H9 (cell line): ENCODE results near the gene NUP214. TPM values are rescaled to one million over a fixed set of nuclear protein-coding genes. Genes with fewer than 3 reads are reported as not detected.

Source experiments
- DNase-seq: peaks from one replicate; pipeline ENCODE4 v3.0.0-alpha.2; 2017
- H2AFZ ChIP-seq: one replicate; pipeline ENCODE4 v1.6.1; 2013; ENCODE audit warnings: mild to moderate bottlenecking, low read length, control low read depth, moderate library complexity
- H2AK5ac ChIP-seq: 2 replicates; pipeline ENCODE4 v1.6.1; 2013; ENCODE audit warnings: low read length, control low read depth, mixed read lengths; ENCODE audit not compliant: insufficient read length
- H2BK120ac ChIP-seq: one replicate; pipeline ENCODE4 v1.6.1; 2013; ENCODE audit warnings: low read depth, mild to moderate bottlenecking, low read length, control low read depth, inconsistent platforms; ENCODE audit not compliant: poor library complexity, severe bottlenecking
- H2BK12ac ChIP-seq: 2 replicates; pipeline ENCODE4 v1.6.1; 2013; ENCODE audit warnings: low read length, control low read depth, mixed read lengths, low read depth; ENCODE audit not compliant: insufficient read length
- H2BK15ac ChIP-seq: 2 replicates; pipeline ENCODE4 v1.6.1; 2013; ENCODE audit warnings: low read depth, low read length, control low read depth
- H2BK20ac ChIP-seq: one replicate; pipeline ENCODE4 v1.6.1; 2013; ENCODE audit warnings: low read depth, mild to moderate bottlenecking, low read length, control low read depth, inconsistent platforms; ENCODE audit not compliant: poor library complexity, severe bottlenecking
- H2BK5ac ChIP-seq: 2 replicates; pipeline ENCODE4 v1.6.1; 2013; ENCODE audit warnings: low read length, control low read depth, mixed read lengths; ENCODE audit not compliant: insufficient read length
- H3K14ac ChIP-seq: 2 replicates; pipeline ENCODE4 v1.6.1; 2013; ENCODE audit warnings: low read length, control low read depth; ENCODE audit not compliant: insufficient read depth
- H3K18ac ChIP-seq: 2 replicates; pipeline ENCODE4 v1.6.1; 2013; ENCODE audit warnings: low read depth, mild to moderate bottlenecking, mixed read lengths, low read length, control low read depth; ENCODE audit not compliant: insufficient read length
- H3K23ac ChIP-seq: 2 replicates; pipeline ENCODE4 v1.6.1; 2013; ENCODE audit warnings: low read length, control low read depth, mixed read lengths, low read depth; ENCODE audit not compliant: insufficient read length
- H3K23me2 ChIP-seq: 2 replicates; pipeline ENCODE4 v1.6.1; 2013; ENCODE audit warnings: low read depth, mild to moderate bottlenecking, mixed read lengths, low read length, control low read depth; ENCODE audit not compliant: insufficient read length, poor library complexity, severe bottlenecking
- H3K27ac ChIP-seq: 2 replicates; pipeline ENCODE4 v1.5.1; 2013; ENCODE audit warnings: low read length, control low read depth, mixed read lengths, low read depth; ENCODE audit not compliant: insufficient read length
- H3K27me3 ChIP-seq: 2 replicates; pipeline ENCODE4 v1.6.1; 2013; ENCODE audit warnings: low read length, control low read depth, inconsistent platforms; ENCODE audit not compliant: insufficient read depth
- H3K4ac ChIP-seq: 2 replicates; pipeline ENCODE4 v1.6.1; 2013; ENCODE audit warnings: low read depth, mild to moderate bottlenecking, control low read depth, inconsistent platforms, low read length, moderate library complexity
- H3K4me1 ChIP-seq: 2 replicates; pipeline ENCODE4 v1.6.1; 2013; ENCODE audit warnings: low read length, control low read depth, inconsistent platforms; ENCODE audit not compliant: insufficient read depth
- H3K4me2 ChIP-seq: 2 replicates; pipeline ENCODE4 v1.6.1; 2013; ENCODE audit warnings: low read length, control low read depth, mixed read lengths; ENCODE audit not compliant: insufficient read length, insufficient read depth
- H3K56ac ChIP-seq: 2 replicates; pipeline ENCODE4 v1.6.1; 2013; ENCODE audit warnings: low read depth, mild to moderate bottlenecking, mixed read lengths, low read length, control low read depth; ENCODE audit not compliant: insufficient read length
- H3K79me1 ChIP-seq: 2 replicates; pipeline ENCODE4 v1.6.1; 2013; ENCODE audit warnings: low read depth, mild to moderate bottlenecking, moderate library complexity, low read length, control low read depth, inconsistent platforms; ENCODE audit not compliant: insufficient read depth, poor library complexity, severe bottlenecking
- H3K79me2 ChIP-seq: 2 replicates; pipeline ENCODE4 v1.6.1; 2013; ENCODE audit warnings: low read length, control low read depth, inconsistent platforms; ENCODE audit not compliant: insufficient read depth
- H3K9ac ChIP-seq: 2 replicates; pipeline ENCODE4 v1.6.1; 2013; ENCODE audit warnings: low read length, control low read depth, mixed read lengths; ENCODE audit not compliant: insufficient read length; ENCODE audit errors: extremely low read depth
- H3K9me3 ChIP-seq: one replicate; pipeline ENCODE4 v1.6.1; 2013; ENCODE audit warnings: low read depth, low read length, inconsistent platforms; ENCODE audit not compliant: control insufficient read depth
- H3T11ph ChIP-seq: one replicate; pipeline ENCODE4 v1.6.1; 2013; ENCODE audit warnings: mild to moderate bottlenecking, low read length, control low read depth, inconsistent platforms
- H4K20me1 ChIP-seq: one replicate; pipeline ENCODE4 v1.6.1; 2013; ENCODE audit not compliant: control insufficient read depth, insufficient read length, insufficient read depth
- H4K5ac ChIP-seq: 2 replicates; pipeline ENCODE4 v1.6.1; 2013; ENCODE audit warnings: low read depth, mild to moderate bottlenecking, mixed read lengths, low read length, control low read depth; ENCODE audit not compliant: insufficient read length
- H4K8ac ChIP-seq: replicated peaks from 2 replicates; pipeline ENCODE4 v1.6.1; 2013; ENCODE audit warnings: low read length, control low read depth, mixed read lengths, low read depth; ENCODE audit not compliant: insufficient read length
- H4K91ac ChIP-seq: 2 replicates; pipeline ENCODE4 v1.6.1; 2013; ENCODE audit warnings: low read depth, mild to moderate bottlenecking, moderate library complexity, mixed read lengths, low read length, control low read depth; ENCODE audit not compliant: insufficient read length
- H3K27ac Mint-ChIP-seq, 3 experiments: 2 replicates in 2 of 3; 3 replicates in 1 of 3; pipeline ENCODE4 v1.8.0; 2020 to 2021; ENCODE audit warnings: mixed read lengths in 3 of 3, mild to moderate bottlenecking in 1 of 3, moderate library complexity in 1 of 3
- H3K27me3 Mint-ChIP-seq: 2 replicates; pipeline ENCODE4 v1.8.0; 2021; ENCODE audit warnings: low read depth, mild to moderate bottlenecking, moderate library complexity, mixed read lengths
- H3K36me3 Mint-ChIP-seq, 3 experiments: 2 replicates in 2 of 3; 3 replicates in 1 of 3; pipeline ENCODE4 v1.8.0; 2020 to 2021; ENCODE audit warnings: low read depth in 3 of 3, mixed read lengths in 3 of 3; ENCODE audit not compliant: insufficient read depth in 1 of 3
- H3K4me1 Mint-ChIP-seq, 2 experiments: 2 replicates each; pipeline ENCODE4 v1.8.0; 2020; ENCODE audit warnings: mixed read lengths in 2 of 2
- H3K4me3 Mint-ChIP-seq, 2 experiments: 2 replicates in 1 of 2; 3 replicates in 1 of 2; pipeline ENCODE4 v1.8.0; 2020 to 2021; ENCODE audit warnings: mild to moderate bottlenecking in 2 of 2, mixed read lengths in 2 of 2, moderate library complexity in 1 of 2
- H3K9me3 Mint-ChIP-seq, 2 experiments: 2 replicates in 1 of 2; 3 replicates in 1 of 2; pipeline ENCODE4 v1.8.0; 2020; ENCODE audit warnings: mild to moderate bottlenecking in 2 of 2, mixed read lengths in 2 of 2, moderate library complexity in 1 of 2
- CTCF ChIP-seq: fragments of 200-600 bp; sonication (generic); conservative IDR thresholded peaks from 3 replicates; pipeline ENCODE4 v1.8.0; 2021; ENCODE audit warnings: antibody characterized with exemption, mild to moderate bottlenecking
- total RNA-seq: library from RNA; stranded (reverse); gene quantifications from 2 replicates; pipeline ENCODE4 v1.2.1, GENCODE V29; 2021

NUP214 gene
- total RNA-seq, 1 experiment from 2014 or later = 53.8 TPM

- no peak for TF ChIP-seq CTCF
- Mint-ChIP-seq H3K27ac (no peak overlapping the region), H3K4me3 (no peak overlapping the region), H3K36me3 (peaks cover 7 to 55% (median 32%) of the 10 kb centered on the region in 3 experiments; a peak in 6 of 7 replicates), H3K9me3 (no peaks in the 10 kb centered on the region), H3K27me3 (no peaks in the 10 kb centered on the region), H3K4me1 (no peaks in the 10 kb centered on the region)
- no peak overlapping the region for H2AFZ ChIP-seq
- no peak overlapping the region for H3T11ph ChIP-seq
- no peaks in the 10 kb centered on the region for H3K79me2 ChIP-seq
- no peak overlapping the region for H4K5ac ChIP-seq
- no peak overlapping the region for H3K14ac ChIP-seq
- H4K91ac ChIP-seq = no peak overlapping the region
- H3K4ac ChIP-seq = no peak overlapping the region
- H4K20me1 ChIP-seq = no peaks in the 10 kb centered on the region
- H4K8ac ChIP-seq = no peak overlapping the region
- no peaks in the 10 kb centered on the region for H3K79me1 ChIP-seq
- no peak overlapping the region for H3K23ac ChIP-seq
- no peak overlapping the region for H3K18ac ChIP-seq
- no peak for DNase-seq
- no peak overlapping the region for H2BK20ac ChIP-seq
- no peak overlapping the region for H3K56ac ChIP-seq
- H2BK120ac ChIP-seq = no peak overlapping the region
- no peak overlapping the region for H2BK15ac ChIP-seq
- no peak overlapping the region for H3K27ac ChIP-seq
- no peak overlapping the region for H3K9ac ChIP-seq
- no peaks in the 10 kb centered on the region for H3K4me1 ChIP-seq
- H3K9me3 ChIP-seq = no peaks in the 10 kb centered on the region
- no peaks in the 10 kb centered on the region for H3K23me2 ChIP-seq
- no peak overlapping the region for H2AK5ac ChIP-seq
- no peak overlapping the region for H3K4me2 ChIP-seq
- no peaks in the 10 kb centered on the region for H3K27me3 ChIP-seq
- H2BK5ac ChIP-seq = no peak overlapping the region
- no peak overlapping the region for H2BK12ac ChIP-seq
These were observed 40.1 kb downstream of the NUP214 start for GRCh38 chr9:131165523-131165922.
